ENCODE results near the gene CACNB1. TPM values are rescaled to one million over a fixed set of nuclear protein-coding genes. Genes with fewer than 3 reads are reported as not detected.

The CACNB1 gene
- total and polyA plus RNA-seq, 10 of the 15 experiments (the other 5 are each of a cell fraction or from before 2014, with no cell fraction given): 0.06 to 15.6 (median 6.3) TPM

DNA sequence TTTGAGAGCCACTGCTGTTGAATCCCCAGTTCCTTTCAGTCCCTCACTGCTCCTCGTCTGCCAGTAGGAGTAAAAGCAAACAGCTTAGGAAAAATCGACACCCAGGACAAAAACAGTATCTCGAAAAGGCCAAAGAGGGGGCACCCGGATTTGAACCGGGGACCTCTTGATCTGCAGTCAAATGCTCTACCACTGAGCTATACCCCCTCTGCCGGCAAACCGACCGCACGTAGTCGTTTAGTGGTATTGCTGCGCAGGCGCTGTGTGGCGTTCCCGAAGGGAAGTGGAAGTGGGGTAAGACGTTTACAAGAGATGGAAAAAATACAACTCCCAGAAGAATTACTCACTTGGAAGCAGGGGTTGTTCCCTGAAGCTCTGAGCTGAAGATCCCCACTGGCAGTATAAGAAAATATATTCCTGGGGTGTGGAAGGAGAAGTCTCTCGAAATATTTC lies 43.8 kb downstream of the CACNB1 start (continued):
- TF ChIP-seq, protein P1, sequence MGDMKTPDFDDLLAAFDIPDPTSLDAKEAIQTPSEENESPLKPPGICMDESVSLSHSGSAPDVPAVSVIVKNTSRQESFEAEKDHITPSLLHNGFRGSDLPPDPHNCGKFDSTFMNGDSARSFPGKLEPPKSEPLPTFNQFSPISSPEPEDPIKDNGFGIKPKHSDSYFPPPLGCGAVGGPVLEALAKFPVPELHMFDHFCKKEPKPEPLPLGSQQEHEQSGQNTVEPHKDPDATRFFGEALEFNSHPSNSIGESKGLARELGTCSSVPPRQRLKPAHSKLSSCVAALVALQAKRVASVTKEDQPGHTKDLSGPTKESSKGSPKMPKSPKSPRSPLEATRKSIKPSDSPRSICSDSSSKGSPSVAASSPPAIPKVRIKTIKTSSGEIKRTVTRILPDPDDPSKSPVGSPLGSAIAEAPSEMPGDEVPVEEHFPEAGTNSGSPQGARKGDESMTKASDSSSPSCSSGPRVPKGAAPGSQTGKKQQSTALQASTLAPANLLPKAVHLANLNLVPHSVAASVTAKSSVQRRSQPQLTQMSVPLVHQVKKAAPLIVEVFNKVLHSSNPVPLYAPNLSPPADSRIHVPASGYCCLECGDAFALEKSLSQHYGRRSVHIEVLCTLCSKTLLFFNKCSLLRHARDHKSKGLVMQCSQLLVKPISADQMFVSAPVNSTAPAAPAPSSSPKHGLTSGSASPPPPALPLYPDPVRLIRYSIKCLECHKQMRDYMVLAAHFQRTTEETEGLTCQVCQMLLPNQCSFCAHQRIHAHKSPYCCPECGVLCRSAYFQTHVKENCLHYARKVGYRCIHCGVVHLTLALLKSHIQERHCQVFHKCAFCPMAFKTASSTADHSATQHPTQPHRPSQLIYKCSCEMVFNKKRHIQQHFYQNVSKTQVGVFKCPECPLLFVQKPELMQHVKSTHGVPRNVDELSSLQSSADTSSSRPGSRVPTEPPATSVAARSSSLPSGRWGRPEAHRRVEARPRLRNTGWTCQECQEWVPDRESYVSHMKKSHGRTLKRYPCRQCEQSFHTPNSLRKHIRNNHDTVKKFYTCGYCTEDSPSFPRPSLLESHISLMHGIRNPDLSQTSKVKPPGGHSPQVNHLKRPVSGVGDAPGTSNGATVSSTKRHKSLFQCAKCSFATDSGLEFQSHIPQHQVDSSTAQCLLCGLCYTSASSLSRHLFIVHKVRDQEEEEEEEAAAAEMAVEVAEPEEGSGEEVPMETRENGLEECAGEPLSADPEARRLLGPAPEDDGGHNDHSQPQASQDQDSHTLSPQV (IDR thresholded peaks at IDR 0.05): no peak
- TF ChIP-seq POLR2A (IDR thresholded peaks at IDR 0.05; ENCODE audit: low read depth, low read length) (no peak), IKZF2 (IDR thresholded peaks at IDR 0.05) (peak in 1 of 2 experiments; percentile 54; a peak in 3 of 4 replicates), MTA3 (IDR thresholded peaks at IDR 0.05; ENCODE audit: borderline replicate concordance, low read length) (peak; percentile 69; the same call in 1 of the 2 replicates), POLR2AphosphoS2 (IDR thresholded peaks at IDR 0.05; ENCODE audit: low read depth, low read length) (no peak), ASH2L (IDR thresholded peaks at IDR 0.05; ENCODE audit: borderline replicate concordance, low read depth) (0 out of 2 replicates have a peak, but pooled peaks have one; percentile 50), RBBP5 (conservative IDR thresholded peaks at IDR 0.05) (no peak; the same call in 1 of the 2 replicates), ZNF384 (IDR thresholded peaks at IDR 0.05; ENCODE audit: borderline replicate concordance, low read depth, low read length) (no peak), RFX5 (IDR thresholded peaks at IDR 0.05; ENCODE audit: low read depth, low read length) (no peak), SMARCA5 (IDR thresholded peaks at IDR 0.05) (peak; percentile 95), JUND (IDR thresholded peaks at IDR 0.05; ENCODE audit: low read depth, low read length) (no peak), CBFB (IDR thresholded peaks at IDR 0.05; ENCODE audit: low read depth) (peak; percentile 50; the same call in 1 of the 2 replicates)
- TF ChIP-seq, protein P2, sequence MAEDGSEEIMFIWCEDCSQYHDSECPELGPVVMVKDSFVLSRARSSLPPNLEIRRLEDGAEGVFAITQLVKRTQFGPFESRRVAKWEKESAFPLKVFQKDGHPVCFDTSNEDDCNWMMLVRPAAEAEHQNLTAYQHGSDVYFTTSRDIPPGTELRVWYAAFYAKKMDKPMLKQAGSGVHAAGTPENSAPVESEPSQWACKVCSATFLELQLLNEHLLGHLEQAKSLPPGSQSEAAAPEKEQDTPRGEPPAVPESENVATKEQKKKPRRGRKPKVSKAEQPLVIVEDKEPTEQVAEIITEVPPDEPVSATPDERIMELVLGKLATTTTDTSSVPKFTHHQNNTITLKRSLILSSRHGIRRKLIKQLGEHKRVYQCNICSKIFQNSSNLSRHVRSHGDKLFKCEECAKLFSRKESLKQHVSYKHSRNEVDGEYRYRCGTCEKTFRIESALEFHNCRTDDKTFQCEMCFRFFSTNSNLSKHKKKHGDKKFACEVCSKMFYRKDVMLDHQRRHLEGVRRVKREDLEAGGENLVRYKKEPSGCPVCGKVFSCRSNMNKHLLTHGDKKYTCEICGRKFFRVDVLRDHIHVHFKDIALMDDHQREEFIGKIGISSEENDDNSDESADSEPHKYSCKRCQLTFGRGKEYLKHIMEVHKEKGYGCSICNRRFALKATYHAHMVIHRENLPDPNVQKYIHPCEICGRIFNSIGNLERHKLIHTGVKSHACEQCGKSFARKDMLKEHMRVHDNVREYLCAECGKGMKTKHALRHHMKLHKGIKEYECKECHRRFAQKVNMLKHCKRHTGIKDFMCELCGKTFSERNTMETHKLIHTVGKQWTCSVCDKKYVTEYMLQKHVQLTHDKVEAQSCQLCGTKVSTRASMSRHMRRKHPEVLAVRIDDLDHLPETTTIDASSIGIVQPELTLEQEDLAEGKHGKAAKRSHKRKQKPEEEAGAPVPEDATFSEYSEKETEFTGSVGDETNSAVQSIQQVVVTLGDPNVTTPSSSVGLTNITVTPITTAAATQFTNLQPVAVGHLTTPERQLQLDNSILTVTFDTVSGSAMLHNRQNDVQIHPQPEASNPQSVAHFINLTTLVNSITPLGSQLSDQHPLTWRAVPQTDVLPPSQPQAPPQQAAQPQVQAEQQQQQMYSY (CRISPR knock-in tag; IDR thresholded peaks at IDR 0.05): no peak
- TF ChIP-seq, protein P3, sequence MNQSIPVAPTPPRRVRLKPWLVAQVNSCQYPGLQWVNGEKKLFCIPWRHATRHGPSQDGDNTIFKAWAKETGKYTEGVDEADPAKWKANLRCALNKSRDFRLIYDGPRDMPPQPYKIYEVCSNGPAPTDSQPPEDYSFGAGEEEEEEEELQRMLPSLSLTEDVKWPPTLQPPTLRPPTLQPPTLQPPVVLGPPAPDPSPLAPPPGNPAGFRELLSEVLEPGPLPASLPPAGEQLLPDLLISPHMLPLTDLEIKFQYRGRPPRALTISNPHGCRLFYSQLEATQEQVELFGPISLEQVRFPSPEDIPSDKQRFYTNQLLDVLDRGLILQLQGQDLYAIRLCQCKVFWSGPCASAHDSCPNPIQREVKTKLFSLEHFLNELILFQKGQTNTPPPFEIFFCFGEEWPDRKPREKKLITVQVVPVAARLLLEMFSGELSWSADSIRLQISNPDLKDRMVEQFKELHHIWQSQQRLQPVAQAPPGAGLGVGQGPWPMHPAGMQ (IDR thresholded peaks at IDR 0.05; ENCODE audit: borderline replicate concordance): no peak
- TF ChIP-seq, protein P4, sequence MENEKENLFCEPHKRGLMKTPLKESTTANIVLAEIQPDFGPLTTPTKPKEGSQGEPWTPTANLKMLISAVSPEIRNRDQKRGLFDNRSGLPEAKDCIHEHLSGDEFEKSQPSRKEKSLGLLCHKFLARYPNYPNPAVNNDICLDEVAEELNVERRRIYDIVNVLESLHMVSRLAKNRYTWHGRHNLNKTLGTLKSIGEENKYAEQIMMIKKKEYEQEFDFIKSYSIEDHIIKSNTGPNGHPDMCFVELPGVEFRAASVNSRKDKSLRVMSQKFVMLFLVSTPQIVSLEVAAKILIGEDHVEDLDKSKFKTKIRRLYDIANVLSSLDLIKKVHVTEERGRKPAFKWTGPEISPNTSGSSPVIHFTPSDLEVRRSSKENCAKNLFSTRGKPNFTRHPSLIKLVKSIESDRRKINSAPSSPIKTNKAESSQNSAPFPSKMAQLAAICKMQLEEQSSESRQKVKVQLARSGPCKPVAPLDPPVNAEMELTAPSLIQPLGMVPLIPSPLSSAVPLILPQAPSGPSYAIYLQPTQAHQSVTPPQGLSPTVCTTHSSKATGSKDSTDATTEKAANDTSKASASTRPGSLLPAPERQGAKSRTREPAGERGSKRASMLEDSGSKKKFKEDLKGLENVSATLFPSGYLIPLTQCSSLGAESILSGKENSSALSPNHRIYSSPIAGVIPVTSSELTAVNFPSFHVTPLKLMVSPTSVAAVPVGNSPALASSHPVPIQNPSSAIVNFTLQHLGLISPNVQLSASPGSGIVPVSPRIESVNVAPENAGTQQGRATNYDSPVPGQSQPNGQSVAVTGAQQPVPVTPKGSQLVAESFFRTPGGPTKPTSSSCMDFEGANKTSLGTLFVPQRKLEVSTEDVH (IDR thresholded peaks at IDR 0.05; ENCODE audit: low read depth, partially characterized antibody): no peak
- TF ChIP-seq, protein P5, sequence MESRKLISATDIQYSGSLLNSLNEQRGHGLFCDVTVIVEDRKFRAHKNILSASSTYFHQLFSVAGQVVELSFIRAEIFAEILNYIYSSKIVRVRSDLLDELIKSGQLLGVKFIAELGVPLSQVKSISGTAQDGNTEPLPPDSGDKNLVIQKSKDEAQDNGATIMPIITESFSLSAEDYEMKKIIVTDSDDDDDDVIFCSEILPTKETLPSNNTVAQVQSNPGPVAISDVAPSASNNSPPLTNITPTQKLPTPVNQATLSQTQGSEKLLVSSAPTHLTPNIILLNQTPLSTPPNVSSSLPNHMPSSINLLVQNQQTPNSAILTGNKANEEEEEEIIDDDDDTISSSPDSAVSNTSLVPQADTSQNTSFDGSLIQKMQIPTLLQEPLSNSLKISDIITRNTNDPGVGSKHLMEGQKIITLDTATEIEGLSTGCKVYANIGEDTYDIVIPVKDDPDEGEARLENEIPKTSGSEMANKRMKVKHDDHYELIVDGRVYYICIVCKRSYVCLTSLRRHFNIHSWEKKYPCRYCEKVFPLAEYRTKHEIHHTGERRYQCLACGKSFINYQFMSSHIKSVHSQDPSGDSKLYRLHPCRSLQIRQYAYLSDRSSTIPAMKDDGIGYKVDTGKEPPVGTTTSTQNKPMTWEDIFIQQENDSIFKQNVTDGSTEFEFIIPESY (IDR thresholded peaks at IDR 0.05): no peak
